Liver (tissue), 3 donors: Measurements from ENCODE around the gene VOPP1.

Experiments
- FOXA2 ChIP-seq: IDR thresholded peaks from 2 replicates; pipeline ENCODE4 v1.6.1; 2016; ENCODE audit warnings: antibody characterized with exemption
- REST ChIP-seq: IDR thresholded peaks from 2 replicates; pipeline ENCODE4 v1.6.1; 2016; ENCODE audit warnings: antibody characterized with exemption, mild to moderate bottlenecking
- SP1 ChIP-seq: IDR thresholded peaks from 2 replicates; pipeline ENCODE4 v1.6.1; 2018; ENCODE audit warnings: antibody characterized with exemption, mild to moderate bottlenecking
- TAF1 ChIP-seq: conservative IDR thresholded peaks from 2 replicates; pipeline ENCODE4 v1.6.1; 2016; ENCODE audit warnings: antibody characterized with exemption, mild to moderate bottlenecking
- YY1 ChIP-seq: IDR thresholded peaks from 2 replicates; pipeline ENCODE4 v1.6.1; 2016; ENCODE audit warnings: antibody characterized with exemption, mild to moderate bottlenecking
- TF ChIP-seq, protein P1 (sequence below): fragments of 150-350 bp; IDR thresholded peaks from 2 replicates; pipeline ENCODE4 v1.5.1; 2017; ENCODE audit warnings: improper control_type of control experiment, low read depth, low read length; ENCODE audit not compliant: missing input control
- TF ChIP-seq, protein P2 (sequence below): IDR thresholded peaks from 2 replicates; pipeline ENCODE4 v1.6.1; 2016; ENCODE audit warnings: antibody characterized with exemption
- donor health status: healthy.
- donor health status: healthy.

DNA sequence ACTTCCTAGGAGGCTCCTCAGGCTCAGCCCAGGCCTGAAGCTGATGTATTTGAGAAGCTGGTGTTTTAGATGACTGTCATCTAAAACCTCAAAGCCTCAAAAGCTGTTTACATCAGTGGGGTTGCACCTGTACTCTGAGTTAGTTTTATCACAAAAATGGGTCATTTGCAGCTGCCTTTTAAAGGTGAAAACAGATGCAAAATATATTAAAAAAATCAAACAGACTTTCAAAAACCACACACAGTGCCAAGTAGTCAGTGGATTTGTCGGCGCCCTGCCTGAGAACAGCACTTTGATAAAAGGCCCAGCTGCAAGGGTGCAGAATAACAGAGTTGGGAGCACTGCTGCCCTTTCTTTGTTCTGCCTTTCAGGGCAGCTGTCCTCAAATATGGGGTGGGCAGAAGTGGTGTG is 103.0 kb downstream of the VOPP1 start:
- TF ChIP-seq YY1: no peak
- TF ChIP-seq, protein P1, sequence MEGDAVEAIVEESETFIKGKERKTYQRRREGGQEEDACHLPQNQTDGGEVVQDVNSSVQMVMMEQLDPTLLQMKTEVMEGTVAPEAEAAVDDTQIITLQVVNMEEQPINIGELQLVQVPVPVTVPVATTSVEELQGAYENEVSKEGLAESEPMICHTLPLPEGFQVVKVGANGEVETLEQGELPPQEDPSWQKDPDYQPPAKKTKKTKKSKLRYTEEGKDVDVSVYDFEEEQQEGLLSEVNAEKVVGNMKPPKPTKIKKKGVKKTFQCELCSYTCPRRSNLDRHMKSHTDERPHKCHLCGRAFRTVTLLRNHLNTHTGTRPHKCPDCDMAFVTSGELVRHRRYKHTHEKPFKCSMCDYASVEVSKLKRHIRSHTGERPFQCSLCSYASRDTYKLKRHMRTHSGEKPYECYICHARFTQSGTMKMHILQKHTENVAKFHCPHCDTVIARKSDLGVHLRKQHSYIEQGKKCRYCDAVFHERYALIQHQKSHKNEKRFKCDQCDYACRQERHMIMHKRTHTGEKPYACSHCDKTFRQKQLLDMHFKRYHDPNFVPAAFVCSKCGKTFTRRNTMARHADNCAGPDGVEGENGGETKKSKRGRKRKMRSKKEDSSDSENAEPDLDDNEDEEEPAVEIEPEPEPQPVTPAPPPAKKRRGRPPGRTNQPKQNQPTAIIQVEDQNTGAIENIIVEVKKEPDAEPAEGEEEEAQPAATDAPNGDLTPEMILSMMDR: no peak
- TF ChIP-seq, protein P2, sequence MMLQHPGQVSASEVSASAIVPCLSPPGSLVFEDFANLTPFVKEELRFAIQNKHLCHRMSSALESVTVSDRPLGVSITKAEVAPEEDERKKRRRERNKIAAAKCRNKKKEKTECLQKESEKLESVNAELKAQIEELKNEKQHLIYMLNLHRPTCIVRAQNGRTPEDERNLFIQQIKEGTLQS: no peak
- TF ChIP-seq TAF1: no peak
- TF ChIP-seq REST: no peak
- TF ChIP-seq FOXA2: no peak
- TF ChIP-seq SP1: no peak
